Measurements from ENCODE around the gene GRIN1.

- TF ChIP-seq EP300 (IDR thresholded peaks at IDR 0.05) (no peak), CTCF (IDR thresholded peaks at IDR 0.05) (no peak)
Measured at GRCh38 chr9:137148661-137149060, 9.7 kb downstream of the GRIN1 start.
